HG03565 (cell line): Measurements from ENCODE around the gene ATP2C1.
"Not testable (repeated sequence)": the region's sequence is repeated elsewhere in the genome, so short reads cannot be mapped to it uniquely, and the experiment has no call there.

Experiments
- ATAC-seq: cut with Tn5 transposase; IDR thresholded peaks from one replicate; pipeline ENCODE4 v1.9.1; 2021; ENCODE audit warnings: mild to moderate bottlenecking, moderate library complexity; ENCODE audit not compliant: unreplicated experiment

ATP2C1 gene

GRCh38 chr3:131036200-131036816 lies 142.4 kb downstream of the ATP2C1 start:
- no peak for ATAC-seq

- no peak for ATAC-seq
Observed at GRCh38 chr3:131036986-131037385, 143.1 kb downstream of the ATP2C1 start.

- ATAC-seq = no peak
Observed at GRCh38 chr3:131038326-131038725, 144.4 kb downstream of the ATP2C1 start.

- ATAC-seq = not testable (repeated sequence)
Observed at GRCh38 chr3:131042271-131042985, 148.5 kb downstream of the ATP2C1 start.

GRCh38 chr3:131047582-131047981 lies 153.7 kb downstream of the ATP2C1 start:
- ATAC-seq = no peak

- ATAC-seq = no peak
Observed at GRCh38 chr3:131048030-131048429, 154.1 kb downstream of the ATP2C1 start.

- ATAC-seq = no peak
Observed at GRCh38 chr3:131050001-131050400, 156.1 kb downstream of the ATP2C1 start.

GRCh38 chr3:131053043-131053859 lies 159.4 kb downstream of the ATP2C1 start:
- ATAC-seq = no peak
